H54 (cell line): Measurements from ENCODE around the gene CRP.
"Not testable (repeated sequence)": the region's sequence is repeated elsewhere in the genome, so short reads cannot be mapped to it uniquely, and the experiment has no call there.

Experiments used
- DNase-seq: peaks from one replicate; pipeline ENCODE4 v3.0.0; 2011; ENCODE audit warnings: low spot score, mixed read lengths; ENCODE audit not compliant: insufficient read length
- FAIRE-seq: peaks from 3 replicates; lab custom pipeline; 2011; peaks lifted over from hg19 to GRCh38; lab: Jason Lieb, UNC
- POLR2A ChIP-seq: IDR thresholded peaks from 2 replicates; pipeline ENCODE4 v1.6.1; 2011; ENCODE audit warnings: low read depth, mild to moderate bottlenecking, low read length

Gene CRP

GRCh38 chr1:159714529-159714928 is at the start of gene CRP:
TSS of gene CRP (minus strand) at chr1:159714589. CDS start at chr1:159714485, 104 bp downstream.
- no peak for TF ChIP-seq POLR2A
- no peak for DNase-seq
- FAIRE-seq, result no peak

GRCh38 chr1:159763686-159764085 is 49.3 kb upstream of the CRP start:
- FAIRE-seq, result no peak
- no peak for TF ChIP-seq POLR2A
- no peak for DNase-seq

GRCh38 chr1:159756397-159756796 is 42.0 kb upstream of the CRP start:
- FAIRE-seq (no peak), DNase-seq (no peak)
- no peak for TF ChIP-seq POLR2A

- DNase-seq, result no peak
- FAIRE-seq, result no peak
These were observed 41.1 kb upstream of the CRP start for GRCh38 chr1:159755451-159756007.

GRCh38 chr1:159753386-159753785 is 39.0 kb upstream of the CRP start:
- TF ChIP-seq POLR2A, result no peak
- no peak for FAIRE-seq
- no peak for DNase-seq

More at GRCh38 chr1:159755451-159756007, 41.1 kb upstream of the CRP start:
- no peak for TF ChIP-seq POLR2A

GRCh38 chr1:159752135-159752580 is 37.8 kb upstream of the CRP start:
- TF ChIP-seq POLR2A, result no peak
- no peak for DNase-seq
- FAIRE-seq, result no peak

- DNase-seq, result no peak
- TF ChIP-seq POLR2A, result no peak
- no peak for FAIRE-seq
These were observed 36.6 kb upstream of the CRP start for GRCh38 chr1:159751031-159751430.

- TF ChIP-seq POLR2A, result no peak
- DNase-seq, result no peak
- FAIRE-seq, result no peak
These were observed 36.2 kb upstream of the CRP start for GRCh38 chr1:159750621-159751020.

GRCh38 chr1:159749630-159750029 is 35.2 kb upstream of the CRP start:
- DNase-seq, result no peak
- no peak for TF ChIP-seq POLR2A
- FAIRE-seq, result no peak

- FAIRE-seq (no peak), DNase-seq (no peak)
- TF ChIP-seq POLR2A, result no peak
These were observed 34.0 kb upstream of the CRP start for GRCh38 chr1:159748370-159748769.

- DNase-seq (no peak), FAIRE-seq (no peak)
- TF ChIP-seq POLR2A, result no peak
These were observed 32.3 kb upstream of the CRP start for GRCh38 chr1:159746666-159747065.

GRCh38 chr1:159743651-159744410 is 29.4 kb upstream of the CRP start:
- no peak for TF ChIP-seq POLR2A
- DNase-seq (no peak), FAIRE-seq (no peak)

GRCh38 chr1:159737238-159737916 is 23.0 kb upstream of the CRP start:
- no peak for TF ChIP-seq POLR2A
- FAIRE-seq (no peak), DNase-seq (no peak)

GRCh38 chr1:159723188-159723587 is 8.8 kb upstream of the CRP start:
- FAIRE-seq, DNase-seq: not testable (repeated sequence)
